Spleen (tissue), 7 donors: ENCODE results near the gene SSNA1.

ENCODE experiments used
- CTCF ChIP-seq, 11 experiments: fragments of 200-600 bp in 7 of 11; fragments of 450-650 bp in 4 of 11; sonication (generic) in 4 of 11; IDR thresholded peaks in 8 of 11; conservative IDR thresholded peaks in 3 of 11; 1 replicate in 7 of 11; 2 replicates in 4 of 11; pipeline versions ENCODE4 v1.4.0 to v1.8.0; 2016 to 2021; ENCODE audit warnings: antibody characterized with exemption in 11 of 11, inconsistent platforms in 4 of 11, mild to moderate bottlenecking in 1 of 11
- POLR2A ChIP-seq, 3 donors: fragments of 450-650 bp; IDR thresholded peaks; one replicate each; pipeline ENCODE4 v1.5.1; 2017; ENCODE audit warnings: antibody characterized with exemption in 3 of 3, mild to moderate bottlenecking in 1 of 3
- POLR2AphosphoS5 ChIP-seq, 3 donors: sonication (generic); formaldehyde crosslinking; IDR thresholded peaks; one replicate each; pipeline ENCODE4 v1.5.1; 2017; ENCODE audit warnings: antibody characterized with exemption in 3 of 3
- donor health status: DM: no; HTN: no; CAD: no; lungs with moderate emphysema.
- donor health status: DM: no; HTN: no; CAD: no.
- donor health status: DM: no; HTN: no; CAD: no.

- TF ChIP-seq CTCF (IDR thresholded peaks at IDR 0.05 in 8 of 11, conservative IDR thresholded peaks at IDR 0.05 in 3 of 11) (no peak), POLR2AphosphoS5 (IDR thresholded peaks at IDR 0.05) (no peak), POLR2A (IDR thresholded peaks at IDR 0.05) (no peak)
Measured at GRCh38 chr9:137174722-137175293, 13.7 kb upstream of the SSNA1 start.
